A673 (cell line): ENCODE measurements around the gene THOP1. TPM values are rescaled to one million over a fixed set of nuclear protein-coding genes. Genes with fewer than 3 reads are reported as not detected.

Experiments used
- BruUV-seq: library from RNA; stranded (reverse); fragments of 400-500 nt; replicated peaks from 2 replicates; lab custom pipeline; 2021; lab: Mats Ljungman, UMichigan
- CTCF ChIA-PET: fragments of 300-600 bp; sonication (Branson Sonifier 250); formaldehyde crosslinking; loops from one replicate; lab custom pipeline; 2022; ENCODE audit warnings: antibody characterized with exemption; lab: Charles Lee
- POLR2A ChIA-PET: fragments of 300-600 bp; sonication (Branson Sonifier 250); formaldehyde crosslinking; loops from one replicate; lab custom pipeline; 2022; ENCODE audit warnings: antibody characterized with exemption; ENCODE audit not compliant: low non-redundant PET; lab: Charles Lee
- DNase-seq: peaks from one replicate; pipeline ENCODE4 v3.0.0-alpha.2; 2015; ENCODE audit warnings: low spot score
- H3K27ac ChIP-seq: fragments of 200-600 bp; sonication (generic); 2 replicates; pipeline ENCODE4 v1.5.1; 2016; ENCODE audit warnings: mixed run types, low read depth, mild to moderate bottlenecking, mixed read lengths, antibody characterized with exemption, low read length; ENCODE audit not compliant: poor library complexity, severe bottlenecking
- H3K27me3 ChIP-seq: fragments of 200-600 bp; sonication (generic); replicated peaks from 2 replicates; pipeline ENCODE4 v1.6.1; 2017; ENCODE audit warnings: mixed run types, low read depth, mild to moderate bottlenecking, mixed read lengths, antibody characterized with exemption, low read length; ENCODE audit not compliant: insufficient read depth, poor library complexity
- H3K36me3 ChIP-seq: fragments of 200-600 bp; sonication (generic); 2 replicates; pipeline ENCODE4 v1.6.1; 2016; ENCODE audit warnings: mixed run types, mild to moderate bottlenecking, mixed read lengths, antibody characterized with exemption, low read length; ENCODE audit not compliant: insufficient read depth, poor library complexity, severe bottlenecking
- H3K4me1 ChIP-seq: fragments of 200-600 bp; sonication (generic); 2 replicates; pipeline ENCODE4 v1.6.1; 2017; ENCODE audit warnings: mixed run types, mild to moderate bottlenecking, mixed read lengths, antibody characterized with exemption, low read length; ENCODE audit not compliant: insufficient read depth, poor library complexity, severe bottlenecking
- H3K4me3 ChIP-seq: fragments of 200-600 bp; sonication (generic); 2 replicates; pipeline ENCODE4 v1.5.1; 2016; ENCODE audit warnings: low read depth, mixed run types, mild to moderate bottlenecking, mixed read lengths, low read length; ENCODE audit not compliant: poor library complexity, severe bottlenecking
- H3K9me3 ChIP-seq: fragments of 200-600 bp; sonication (generic); 2 replicates; pipeline ENCODE4 v1.6.1; 2016; ENCODE audit warnings: mixed run types, low read depth, mild to moderate bottlenecking, mixed read lengths, antibody characterized with exemption, low read length; ENCODE audit not compliant: poor library complexity, severe bottlenecking
- CTCF ChIP-seq: fragments of 300-800, 200-600 bp; sonication (generic); conservative IDR thresholded peaks from 2 replicates; pipeline ENCODE4 v1.5.1; 2017; ENCODE audit warnings: low read depth, mild to moderate bottlenecking, antibody characterized with exemption, low read length, moderate library complexity, mixed read lengths
- EZH2 ChIP-seq: fragments of 200-600 bp; sonication (generic); IDR thresholded peaks from 2 replicates; pipeline ENCODE4 v1.6.1; 2017; ENCODE audit warnings: borderline replicate concordance, low read depth, mild to moderate bottlenecking, mixed read lengths, antibody characterized with exemption, low read length; ENCODE audit not compliant: poor library complexity, severe bottlenecking
- intact Hi-C: fragments of 100-400 bp; cut with micrococcal nuclease; formaldehyde crosslinking; loops from one replicate; pipeline ENCODE4 v1.10.0; 2022; ENCODE audit not compliant: unreplicated experiment
- total RNA-seq: library from RNA; stranded (reverse); gene quantifications from 2 replicates; pipeline ENCODE4 v1.2.3, GENCODE V29; 2021

The THOP1 gene
- total RNA-seq, 1 experiment from 2014 or later, result 186 TPM

DNA sequence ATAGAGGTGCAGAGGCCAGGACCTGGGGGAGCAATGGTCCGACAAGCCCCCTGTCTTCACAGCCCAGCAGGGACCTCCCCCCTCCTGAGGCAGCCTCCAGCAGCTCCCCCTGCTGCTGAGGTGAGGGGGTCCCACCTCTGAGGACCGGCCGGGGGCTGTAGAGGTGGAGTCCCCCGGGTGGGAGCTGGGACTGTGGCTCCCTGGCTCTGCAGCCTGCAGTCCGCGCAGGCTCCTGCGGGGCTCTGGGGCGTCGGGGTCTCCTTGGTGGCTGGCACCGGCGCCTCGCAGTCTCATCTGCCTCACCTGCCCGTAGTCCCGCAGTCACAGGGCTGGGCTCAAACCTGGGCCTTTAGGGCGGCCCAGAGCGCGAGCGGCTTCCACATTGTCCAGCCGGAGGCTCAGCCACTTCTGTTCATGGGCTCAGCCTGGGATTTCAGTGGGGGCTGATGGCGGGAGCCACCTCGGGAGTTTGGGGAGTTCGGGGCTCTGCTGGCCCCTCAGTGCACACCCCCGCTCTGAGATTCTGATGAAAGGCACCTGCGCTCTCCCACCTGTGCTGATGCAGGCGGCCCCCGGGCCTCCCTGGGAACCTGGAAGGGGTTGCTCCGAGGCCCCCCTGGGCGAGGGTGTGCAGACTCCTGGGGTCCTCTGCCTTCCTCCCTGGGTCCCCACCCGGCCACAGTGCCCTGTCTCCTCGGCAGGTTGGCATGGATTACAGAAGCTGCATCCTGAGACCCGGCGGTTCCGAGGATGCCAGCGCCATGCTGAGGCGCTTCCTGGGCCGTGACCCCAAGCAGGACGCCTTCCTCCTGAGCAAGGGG is 27.3 kb downstream of the THOP1 start:
- Histone ChIP-seq H3K9me3 (no peaks in the 10 kb centered on the region), H3K27ac (no peak overlapping the region), H3K4me3 (no peak overlapping the region), H3K4me1 (no peaks in the 10 kb centered on the region), H3K27me3 (no peaks in the 10 kb centered on the region), H3K36me3 (peaks cover 29% of the 10 kb centered on the region)
- CTCF ChIA-PET, result no interaction called here
- BruUV-seq, result no TSS peak
- no peak for TF ChIP-seq EZH2
- no peak for TF ChIP-seq CTCF
- no peak for DNase-seq
- POLR2A ChIA-PET, result no interaction called here
- intact Hi-C loops, result no loop called here

DNA sequence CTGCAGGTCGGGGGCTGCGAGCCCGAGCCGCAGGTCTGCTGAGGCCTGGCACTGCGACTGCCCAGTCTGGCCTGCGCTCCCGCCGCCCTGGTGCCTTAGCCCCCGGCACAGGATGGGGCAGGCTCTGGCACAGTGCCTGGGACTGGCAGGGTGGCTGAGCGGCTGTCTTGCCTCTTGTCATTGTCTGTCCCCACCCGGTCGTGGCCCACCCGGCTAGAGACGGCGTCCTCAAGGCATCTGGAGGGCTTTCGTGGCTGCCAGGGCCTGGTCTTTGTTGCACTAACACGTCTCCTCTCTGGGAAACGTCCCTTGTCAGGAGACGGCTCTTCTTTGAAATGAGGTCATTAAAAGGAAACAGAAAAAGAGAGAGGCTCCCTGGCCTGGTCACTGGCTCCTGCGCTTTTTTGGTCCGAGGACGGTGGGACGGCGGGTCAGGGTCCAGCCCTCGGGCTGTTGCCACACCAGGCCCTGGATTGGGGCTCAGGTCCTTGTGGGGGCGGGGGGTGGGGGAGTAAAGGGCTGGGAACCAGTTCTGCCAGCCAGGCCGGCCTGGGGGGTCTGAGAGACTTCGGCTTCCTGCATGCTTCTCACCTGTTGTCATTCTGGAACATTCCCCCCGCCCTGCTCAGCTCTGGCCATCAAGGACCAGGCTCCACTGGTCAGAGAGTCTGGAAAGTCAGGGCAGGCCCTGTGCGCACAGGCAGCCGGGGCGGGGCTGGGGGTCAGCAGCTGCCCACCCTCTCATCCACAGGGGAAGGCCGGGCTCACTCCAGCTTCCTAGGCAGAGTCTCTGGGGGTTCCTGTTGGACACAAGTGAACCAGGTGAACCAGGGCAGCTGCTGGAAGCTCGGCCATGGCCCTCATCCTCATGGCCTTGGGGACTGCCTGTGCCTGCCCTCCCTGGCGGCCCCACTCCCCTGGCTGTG is 28.2 kb downstream of the THOP1 start:
- H3K27ac ChIP-seq, result no peak overlapping the region
- POLR2A ChIA-PET, result no interaction called here
- intact Hi-C loops, result no loop called here

More for the DNA sequence above, 28.2 kb downstream of the THOP1 start:
- TF ChIP-seq EZH2, result no peak
- no peak for TF ChIP-seq CTCF
- H3K27me3 ChIP-seq, result no peaks in the 10 kb centered on the region
- no TSS peak for BruUV-seq
- H3K4me1 ChIP-seq, result no peaks in the 10 kb centered on the region
- no peak overlapping the region for H3K4me3 ChIP-seq
- H3K9me3 ChIP-seq, result no peaks in the 10 kb centered on the region
- peaks cover 25% of the 10 kb centered on the region for H3K36me3 ChIP-seq
- no peak for DNase-seq
- CTCF ChIA-PET, result no interaction called here
